Measurements from ENCODE around the gene MBP.

DNA sequence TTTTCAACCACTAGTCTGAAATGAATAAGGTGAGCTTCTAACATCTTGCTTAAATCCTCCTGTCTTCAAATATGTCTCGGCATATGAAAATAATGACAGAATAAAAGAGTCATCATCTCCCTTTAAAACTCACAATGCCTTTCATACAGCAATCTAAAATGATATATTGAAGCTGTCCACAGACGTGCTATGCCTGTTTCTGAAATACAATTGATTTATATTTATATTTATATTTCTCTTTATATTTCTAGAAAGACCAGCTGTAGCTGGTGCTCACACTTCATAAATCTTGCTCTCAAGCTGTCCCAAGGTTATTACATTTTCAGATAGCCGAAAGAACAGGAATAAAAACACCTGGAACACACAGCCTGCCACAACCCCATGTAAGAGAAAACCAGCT lies 11.1 kb downstream of the MBP start:
- TF ChIP-seq CTCF (conservative IDR thresholded peaks at IDR 0.05) = no peak
- TF ChIP-seq ZFX (IDR thresholded peaks at IDR 0.05) = no peak

All from C4-2B (cell line).